GM12864 (cell line): ENCODE data around the gene IL17A.

Experiments used
- DNase-seq: peaks from one replicate; pipeline ENCODE4 v3.0.0-alpha.2; 2011; ENCODE audit warnings: low read depth
- H3K4me3 ChIP-seq: 2 replicates; pipeline ENCODE4 v1.5.1; 2011; ENCODE audit warnings: mild to moderate bottlenecking, low read depth, low read length, control low read depth
- TF ChIP-seq, protein P1 (sequence below): IDR thresholded peaks from 2 replicates; pipeline ENCODE4 v1.5.1; 2011; ENCODE audit warnings: low read depth, mild to moderate bottlenecking, moderate library complexity, low read length, control low read depth, inconsistent platforms; ENCODE audit errors: missing control alignments

Gene IL17A

DNA sequence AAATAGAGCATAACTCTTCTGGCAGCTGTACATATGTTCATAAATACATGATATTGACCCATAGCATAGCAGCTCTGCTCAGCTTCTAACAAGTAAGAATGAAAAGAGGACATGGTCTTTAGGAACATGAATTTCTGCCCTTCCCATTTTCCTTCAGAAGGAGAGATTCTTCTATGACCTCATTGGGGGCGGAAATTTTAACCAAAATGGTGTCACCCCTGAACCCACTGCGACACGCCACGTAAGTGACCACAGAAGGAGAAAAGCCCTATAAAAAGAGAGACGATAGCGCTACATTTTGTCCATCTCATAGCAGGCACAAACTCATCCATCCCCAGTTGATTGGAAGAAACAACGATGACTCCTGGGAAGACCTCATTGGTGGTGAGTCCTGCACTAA, at the start of gene IL17A:
Gene IL17A (plus strand): TSS at position 301 of the 400 bp plus-strand sequence. CDS start 57 bp downstream, at position 358.
- no peak within 1 kb of the TSS; the same call in 1 of the 2 replicates for H3K4me3 ChIP-seq
- DNase-seq: no peak
- TF ChIP-seq, protein P1, sequence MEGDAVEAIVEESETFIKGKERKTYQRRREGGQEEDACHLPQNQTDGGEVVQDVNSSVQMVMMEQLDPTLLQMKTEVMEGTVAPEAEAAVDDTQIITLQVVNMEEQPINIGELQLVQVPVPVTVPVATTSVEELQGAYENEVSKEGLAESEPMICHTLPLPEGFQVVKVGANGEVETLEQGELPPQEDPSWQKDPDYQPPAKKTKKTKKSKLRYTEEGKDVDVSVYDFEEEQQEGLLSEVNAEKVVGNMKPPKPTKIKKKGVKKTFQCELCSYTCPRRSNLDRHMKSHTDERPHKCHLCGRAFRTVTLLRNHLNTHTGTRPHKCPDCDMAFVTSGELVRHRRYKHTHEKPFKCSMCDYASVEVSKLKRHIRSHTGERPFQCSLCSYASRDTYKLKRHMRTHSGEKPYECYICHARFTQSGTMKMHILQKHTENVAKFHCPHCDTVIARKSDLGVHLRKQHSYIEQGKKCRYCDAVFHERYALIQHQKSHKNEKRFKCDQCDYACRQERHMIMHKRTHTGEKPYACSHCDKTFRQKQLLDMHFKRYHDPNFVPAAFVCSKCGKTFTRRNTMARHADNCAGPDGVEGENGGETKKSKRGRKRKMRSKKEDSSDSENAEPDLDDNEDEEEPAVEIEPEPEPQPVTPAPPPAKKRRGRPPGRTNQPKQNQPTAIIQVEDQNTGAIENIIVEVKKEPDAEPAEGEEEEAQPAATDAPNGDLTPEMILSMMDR: no peak

DNA sequence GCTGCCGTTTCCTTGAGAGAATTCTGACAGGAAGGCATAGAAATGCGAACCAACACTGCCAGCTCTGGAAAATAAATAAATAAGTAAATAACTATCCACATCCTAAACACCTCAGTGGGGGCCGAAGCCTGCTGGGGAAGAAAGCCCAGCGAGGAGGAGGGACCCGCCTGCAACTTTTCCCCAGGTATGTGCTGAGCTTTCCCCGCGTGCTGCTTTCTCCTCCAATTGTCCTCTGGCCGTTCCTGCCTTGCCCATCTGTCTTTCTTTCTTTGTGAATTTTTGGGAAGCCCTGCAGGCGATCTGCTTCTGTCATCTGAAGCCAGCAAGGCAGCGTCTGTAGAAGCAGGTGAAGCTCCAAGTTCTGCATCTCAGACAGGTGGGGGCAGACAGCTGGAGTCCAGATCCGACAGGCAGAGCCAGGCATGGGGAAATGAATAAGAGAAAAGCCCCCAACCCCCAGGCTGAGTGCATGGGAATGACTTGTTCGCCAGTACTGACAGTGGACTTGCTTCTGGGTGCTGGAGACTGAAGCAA, 49.2 kb upstream of the IL17A start:
- DNase-seq: no peak
- TF ChIP-seq, protein P1: no peak
- H3K4me3 ChIP-seq: no peak overlapping the region

- no peak for DNase-seq
- H3K4me3 ChIP-seq: no peak overlapping the region
- TF ChIP-seq, protein P1: no peak
Measured at GRCh38 chr6:52138284-52138683, 47.9 kb upstream of the IL17A start.

DNA sequence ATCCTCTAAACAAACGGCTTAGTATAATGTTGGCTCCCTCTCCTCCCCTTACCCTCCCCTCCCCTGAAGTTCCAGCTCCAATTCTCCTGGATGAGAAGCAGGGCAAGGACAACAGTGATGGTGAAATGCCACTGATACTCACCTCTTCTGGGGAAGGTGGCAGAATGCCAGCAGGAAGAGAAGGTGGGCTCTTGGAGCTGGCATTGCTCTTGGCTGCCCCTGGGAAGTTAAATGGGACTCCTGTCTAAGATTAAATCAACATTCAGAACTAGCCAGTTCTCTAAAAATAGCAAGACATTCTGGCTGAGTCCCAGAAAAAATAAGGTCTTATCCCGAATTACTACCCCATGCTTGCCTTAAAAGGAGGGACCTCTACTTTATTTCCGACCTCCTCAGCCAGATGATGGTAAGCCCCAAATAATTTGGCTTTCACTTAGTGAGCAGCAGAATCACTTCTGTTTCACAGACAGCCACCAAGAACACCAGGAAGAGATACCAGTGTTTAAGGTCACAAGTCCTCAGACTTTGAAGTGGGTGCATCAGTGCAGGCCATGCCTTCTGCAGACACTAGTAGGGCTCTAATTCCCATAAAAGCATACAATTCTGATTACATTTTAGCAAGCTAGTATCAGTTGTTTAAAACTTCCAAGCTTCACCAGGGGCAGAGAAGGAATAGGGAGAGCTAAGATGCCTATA, 46.0 kb upstream of the IL17A start:
- H3K4me3 ChIP-seq: no peak overlapping the region
- TF ChIP-seq, protein P1: no peak
- no peak for DNase-seq

- TF ChIP-seq, protein P1: no peak
- no peak overlapping the region for H3K4me3 ChIP-seq
- no peak for DNase-seq
Measured at GRCh38 chr6:52141596-52141995, 44.6 kb upstream of the IL17A start.

DNA sequence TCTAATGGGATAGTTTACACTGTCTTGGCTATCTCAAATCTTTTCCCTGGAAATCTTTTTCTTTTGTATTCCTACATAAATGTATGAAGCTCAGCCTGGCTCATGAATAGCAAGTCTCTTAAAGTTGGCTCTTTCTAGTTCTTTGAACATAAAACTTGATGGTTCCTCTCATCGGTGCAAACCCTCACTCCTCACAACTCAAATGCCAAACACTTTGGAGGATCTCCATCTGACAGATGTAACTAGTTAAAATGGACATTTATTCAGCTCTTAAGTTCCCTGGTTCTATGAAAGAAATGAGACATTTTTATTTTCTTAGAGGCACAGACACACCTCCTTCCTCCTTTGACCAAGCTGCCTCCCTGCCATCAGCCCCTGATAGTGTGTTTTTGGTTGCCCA, 43.6 kb upstream of the IL17A start:
- TF ChIP-seq, protein P1: no peak
- H3K4me3 ChIP-seq: no peak overlapping the region
- DNase-seq: no peak

- DNase-seq: no peak
Measured at GRCh38 chr6:52143551-52143950, 42.6 kb upstream of the IL17A start.

More at GRCh38 chr6:52143551-52143950, 42.6 kb upstream of the IL17A start:
- H3K4me3 ChIP-seq: no peak overlapping the region
- TF ChIP-seq, protein P1: no peak
